ENCODE data around the gene GCAT.

GCAT gene

DNA sequence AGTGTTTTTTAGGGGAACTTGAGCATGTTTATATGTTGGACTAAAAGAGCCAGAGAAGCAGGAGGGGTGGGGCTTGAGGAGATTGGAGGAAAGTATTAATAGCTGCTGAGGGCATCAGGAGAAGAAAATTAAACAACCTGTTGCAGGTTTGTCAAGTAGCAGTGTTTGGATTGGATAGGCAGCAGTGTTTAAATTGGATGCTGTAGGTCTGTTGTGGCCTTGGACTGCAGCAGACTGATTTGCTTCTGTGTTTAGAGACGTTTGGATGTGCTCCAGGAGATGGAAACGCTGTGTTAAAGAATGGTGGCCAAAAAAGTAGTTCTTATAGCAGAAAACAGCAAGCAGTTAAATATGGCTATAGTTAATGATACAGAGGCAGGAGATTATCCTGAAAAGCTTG, 47.2 kb downstream of the GCAT start:
- no peak for TF ChIP-seq TCF4 (CRISPR knock-in tag; IDR thresholded peaks at IDR 0.05; ENCODE audit: borderline replicate concordance)
- TF ChIP-seq TOX (CRISPR knock-in tag; IDR thresholded peaks at IDR 0.05; ENCODE audit: borderline replicate concordance): no peak
- TF ChIP-seq, protein P1, sequence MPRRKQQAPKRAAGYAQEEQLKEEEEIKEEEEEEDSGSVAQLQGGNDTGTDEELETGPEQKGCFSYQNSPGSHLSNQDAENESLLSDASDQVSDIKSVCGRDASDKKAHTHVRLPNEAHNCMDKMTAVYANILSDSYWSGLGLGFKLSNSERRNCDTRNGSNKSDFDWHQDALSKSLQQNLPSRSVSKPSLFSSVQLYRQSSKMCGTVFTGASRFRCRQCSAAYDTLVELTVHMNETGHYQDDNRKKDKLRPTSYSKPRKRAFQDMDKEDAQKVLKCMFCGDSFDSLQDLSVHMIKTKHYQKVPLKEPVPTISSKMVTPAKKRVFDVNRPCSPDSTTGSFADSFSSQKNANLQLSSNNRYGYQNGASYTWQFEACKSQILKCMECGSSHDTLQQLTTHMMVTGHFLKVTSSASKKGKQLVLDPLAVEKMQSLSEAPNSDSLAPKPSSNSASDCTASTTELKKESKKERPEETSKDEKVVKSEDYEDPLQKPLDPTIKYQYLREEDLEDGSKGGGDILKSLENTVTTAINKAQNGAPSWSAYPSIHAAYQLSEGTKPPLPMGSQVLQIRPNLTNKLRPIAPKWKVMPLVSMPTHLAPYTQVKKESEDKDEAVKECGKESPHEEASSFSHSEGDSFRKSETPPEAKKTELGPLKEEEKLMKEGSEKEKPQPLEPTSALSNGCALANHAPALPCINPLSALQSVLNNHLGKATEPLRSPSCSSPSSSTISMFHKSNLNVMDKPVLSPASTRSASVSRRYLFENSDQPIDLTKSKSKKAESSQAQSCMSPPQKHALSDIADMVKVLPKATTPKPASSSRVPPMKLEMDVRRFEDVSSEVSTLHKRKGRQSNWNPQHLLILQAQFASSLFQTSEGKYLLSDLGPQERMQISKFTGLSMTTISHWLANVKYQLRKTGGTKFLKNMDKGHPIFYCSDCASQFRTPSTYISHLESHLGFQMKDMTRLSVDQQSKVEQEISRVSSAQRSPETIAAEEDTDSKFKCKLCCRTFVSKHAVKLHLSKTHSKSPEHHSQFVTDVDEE (CRISPR knock-in tag; IDR thresholded peaks at IDR 0.05): no peak
- TF ChIP-seq ZNF565 (CRISPR knock-in tag; conservative IDR thresholded peaks at IDR 0.05; ENCODE audit: low read depth): no peak
- no peak for TF ChIP-seq CSDC2 (CRISPR knock-in tag; IDR thresholded peaks at IDR 0.05)
- TF ChIP-seq ESRRG (CRISPR knock-in tag; IDR thresholded peaks at IDR 0.05): no peak
- TF ChIP-seq, protein P2, sequence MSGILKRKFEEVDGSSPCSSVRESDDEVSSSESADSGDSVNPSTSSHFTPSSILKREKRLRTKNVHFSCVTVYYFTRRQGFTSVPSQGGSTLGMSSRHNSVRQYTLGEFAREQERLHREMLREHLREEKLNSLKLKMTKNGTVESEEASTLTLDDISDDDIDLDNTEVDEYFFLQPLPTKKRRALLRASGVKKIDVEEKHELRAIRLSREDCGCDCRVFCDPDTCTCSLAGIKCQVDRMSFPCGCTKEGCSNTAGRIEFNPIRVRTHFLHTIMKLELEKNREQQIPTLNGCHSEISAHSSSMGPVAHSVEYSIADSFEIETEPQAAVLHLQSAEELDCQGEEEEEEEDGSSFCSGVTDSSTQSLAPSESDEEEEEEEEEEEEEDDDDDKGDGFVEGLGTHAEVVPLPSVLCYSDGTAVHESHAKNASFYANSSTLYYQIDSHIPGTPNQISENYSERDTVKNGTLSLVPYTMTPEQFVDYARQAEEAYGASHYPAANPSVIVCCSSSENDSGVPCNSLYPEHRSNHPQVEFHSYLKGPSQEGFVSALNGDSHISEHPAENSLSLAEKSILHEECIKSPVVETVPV (CRISPR knock-in tag; IDR thresholded peaks at IDR 0.05): no peak
- TF ChIP-seq ARNTL (CRISPR knock-in tag; IDR thresholded peaks at IDR 0.05; ENCODE audit: borderline replicate concordance, low read depth): no peak
- TF ChIP-seq ZNF70 (CRISPR knock-in tag; IDR thresholded peaks at IDR 0.05): no peak
- TF ChIP-seq ZFP3 (CRISPR knock-in tag; IDR thresholded peaks at IDR 0.05): no peak

DNA sequence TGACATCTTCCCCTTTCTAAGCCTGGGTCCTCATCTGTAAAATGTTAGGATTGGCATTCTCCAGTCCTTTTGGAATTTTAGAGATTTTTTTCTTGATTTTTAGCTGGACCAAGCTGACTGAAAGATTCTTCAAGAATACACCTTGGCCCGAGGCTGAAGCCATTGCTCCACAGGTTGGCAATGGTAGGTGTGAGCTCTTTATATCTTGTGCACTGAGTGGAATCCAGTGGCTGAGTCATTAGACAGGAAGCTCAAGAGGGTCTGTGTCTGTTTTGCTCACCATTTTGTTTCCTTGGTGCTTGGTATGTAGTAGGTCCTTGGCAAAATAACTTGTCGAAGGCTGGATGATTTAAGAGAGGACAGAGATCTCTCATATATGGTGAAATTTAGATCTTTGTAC, 47.7 kb downstream of the GCAT start:
- no peak for ATAC-seq
- TF ChIP-seq PPARA (CRISPR knock-in tag; IDR thresholded peaks at IDR 0.05; ENCODE audit: borderline replicate concordance) (no peak), ZNF70 (CRISPR knock-in tag; IDR thresholded peaks at IDR 0.05) (no peak), ZFP3 (CRISPR knock-in tag; IDR thresholded peaks at IDR 0.05) (no peak), ZNF565 (CRISPR knock-in tag; conservative IDR thresholded peaks at IDR 0.05; ENCODE audit: low read depth) (no peak), ZNF8 (CRISPR knock-in tag; IDR thresholded peaks at IDR 0.05) (no peak), OSR1 (CRISPR knock-in tag; IDR thresholded peaks at IDR 0.05) (no peak), ISL1 (CRISPR knock-in tag; IDR thresholded peaks at IDR 0.05) (no peak), CSDC2 (CRISPR knock-in tag; IDR thresholded peaks at IDR 0.05) (no peak), GLIS3 (CRISPR knock-in tag; IDR thresholded peaks at IDR 0.05) (no peak), BACH2 (CRISPR knock-in tag; IDR thresholded peaks at IDR 0.05; ENCODE audit: borderline replicate concordance) (no peak), TCF4 (CRISPR knock-in tag; IDR thresholded peaks at IDR 0.05; ENCODE audit: borderline replicate concordance) (no peak), ZC3H10 (CRISPR knock-in tag; IDR thresholded peaks at IDR 0.05) (no peak), ZFP30 (CRISPR knock-in tag; IDR thresholded peaks at IDR 0.05) (no peak), TOX (CRISPR knock-in tag; IDR thresholded peaks at IDR 0.05; ENCODE audit: borderline replicate concordance) (no peak), SNAI2 (CRISPR knock-in tag; IDR thresholded peaks at IDR 0.05) (no peak)
- TF ChIP-seq, protein P2 (CRISPR knock-in tag; IDR thresholded peaks at IDR 0.05): no peak
- TF ChIP-seq, protein P1 (CRISPR knock-in tag; IDR thresholded peaks at IDR 0.05): no peak

More for the DNA sequence above, 47.2 kb downstream of the GCAT start:
- no peak for ATAC-seq

DNA sequence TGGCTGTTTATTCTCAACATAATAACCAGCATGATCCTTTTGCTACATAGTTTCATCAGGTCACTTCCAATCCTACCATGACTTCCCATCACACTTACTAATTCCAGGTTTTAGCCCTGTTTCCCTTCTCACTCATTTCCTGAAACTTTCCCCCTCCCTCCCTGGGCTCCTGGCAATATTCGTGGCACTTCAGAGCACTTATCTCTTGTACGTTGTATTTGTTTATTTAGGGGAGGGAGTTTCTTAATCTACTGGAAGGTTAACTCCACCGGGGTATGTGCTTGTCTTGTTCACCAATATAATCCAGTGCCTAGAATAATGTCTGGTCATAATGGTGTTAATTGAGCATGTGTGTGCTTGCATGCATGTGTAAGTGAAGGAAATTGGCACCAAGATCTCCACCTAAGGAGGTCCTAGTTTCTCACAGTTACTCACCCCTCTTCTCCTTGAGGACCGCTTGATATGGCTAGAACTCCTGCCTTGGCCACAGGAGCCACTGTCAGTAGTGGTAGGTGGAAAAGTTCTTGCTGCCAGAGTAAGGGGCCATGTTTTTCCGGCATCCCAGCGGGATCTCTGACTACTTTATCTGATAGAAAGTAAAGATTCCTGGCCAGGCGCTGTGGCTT, 53.2 kb downstream of the GCAT start:
- no peak for ATAC-seq
- TF ChIP-seq GLIS3 (CRISPR knock-in tag; IDR thresholded peaks at IDR 0.05) (no peak), SNAI2 (CRISPR knock-in tag; IDR thresholded peaks at IDR 0.05) (no peak)

Data from SK-N-SH treated with all-trans-retinoic acid at 6 μM for 48 hours (cell line).